Natural killer cell (primary cell): ENCODE results near the gene WSB1. TPM values are rescaled to one million over a fixed set of nuclear protein-coding genes. Genes with fewer than 3 reads are reported as not detected.

Source experiments
- ATAC-seq, 3 donors: fragments of 150-1000 bp in 2 of 3; fragments of 200-7000 bp in 1 of 3; cut with Tn5 transposase; 1 replicate in 1 of 3; 2 replicates in 2 of 3; pipeline ENCODE4 v1.10.0; 2021; ENCODE audit warnings: mild to moderate bottlenecking in 2 of 3, moderate library complexity in 2 of 3
- DNase-seq, 2 donors: peaks; one replicate each; pipeline versions ENCODE4 v3.0.0 to v3.0.0-alpha.2; 2013 to 2021; ENCODE audit warnings: mixed read lengths in 1 of 2
- H3K27ac ChIP-seq: one replicate; pipeline ENCODE4 v1.5.1; 2013; ENCODE audit warnings: mild to moderate bottlenecking, low read length
- H3K27me3 ChIP-seq: one replicate; pipeline ENCODE4 v1.6.1; 2013; ENCODE audit warnings: low read length; ENCODE audit not compliant: control insufficient read depth, insufficient read depth
- H3K36me3 ChIP-seq: one replicate; pipeline ENCODE4 v1.6.1; 2013; ENCODE audit warnings: low read length; ENCODE audit not compliant: control insufficient read depth, insufficient read depth
- H3K4me1 ChIP-seq: one replicate; pipeline ENCODE4 v1.6.1; 2013; ENCODE audit warnings: low read length; ENCODE audit not compliant: control insufficient read depth, insufficient read depth
- H3K4me3 ChIP-seq: one replicate; pipeline ENCODE4 v1.5.1; 2013; ENCODE audit warnings: low read length
- H3K9me3 ChIP-seq: one replicate; pipeline ENCODE4 v1.6.1; 2013; ENCODE audit warnings: low read length; ENCODE audit not compliant: control insufficient read depth, insufficient read depth
- H3K27ac Mint-ChIP-seq, 2 donors: one replicate each; pipeline ENCODE4 v1.8.0; 2022; ENCODE audit warnings: mild to moderate bottlenecking in 2 of 2, mixed read lengths in 2 of 2, moderate library complexity in 1 of 2
- H3K27me3 Mint-ChIP-seq, 2 donors: one replicate each; pipeline ENCODE4 v1.8.0; 2022; ENCODE audit warnings: low read depth in 2 of 2, mixed read lengths in 2 of 2
- H3K36me3 Mint-ChIP-seq: one replicate; pipeline ENCODE4 v1.8.0; 2022; ENCODE audit warnings: mixed read lengths
- H3K4me1 Mint-ChIP-seq, 2 donors: one replicate each; pipeline ENCODE4 v1.8.0; 2022; ENCODE audit warnings: mixed read lengths in 2 of 2
- H3K4me3 Mint-ChIP-seq: one replicate; pipeline ENCODE4 v1.8.0; 2022; ENCODE audit warnings: mild to moderate bottlenecking, moderate library complexity, mixed read lengths
- H3K9me3 Mint-ChIP-seq, 2 donors: one replicate each; pipeline ENCODE4 v1.8.0; 2022; ENCODE audit warnings: mixed read lengths in 2 of 2
- CTCF ChIP-seq: fragments of 200-600 bp; IDR thresholded peaks from one replicate; pipeline ENCODE4 v1.8.0; 2022; ENCODE audit warnings: antibody characterized with exemption
- WGBS: methylation state at CpG from one replicate; pipeline ENCODE4 v1.1.7; 2013; ENCODE audit warnings: missing lambda C conversion rate; ENCODE audit not compliant: insufficient coverage; 5-methylcytosine and 5-hydroxymethylcytosine counted together
- intact Hi-C: fragments of 100-400 bp; cut with micrococcal nuclease; formaldehyde crosslinking; loops from one replicate; pipeline ENCODE4 v1.14.2; 2022
- total RNA-seq, 4 donors: library from RNA; stranded (reverse); fragments of 120-200 nt in 1 of 4; gene quantifications; one replicate each; pipeline versions ENCODE4 v1.2.3 to v1.2.4, GENCODE V29; 2013 to 2022

The WSB1 gene
- total RNA-seq, 3 donors from 2014 or later (not counting 1 experiment from before 2014, with no cell fraction given): 124 to 205 (median 187) TPM

- Histone ChIP-seq H3K27ac (no peak overlapping the region), H3K4me1 (no peaks in the 10 kb centered on the region), H3K9me3 (no peaks in the 10 kb centered on the region), H3K4me3 (no peak overlapping the region), H3K27me3 (no peaks in the 10 kb centered on the region), H3K36me3 (peaks cover 32% of the 10 kb centered on the region)
- Mint-ChIP-seq H3K4me1 (peaks cover 14 to 30% of the 10 kb centered on the region in 2 donors), H3K36me3 (peaks cover 11% of the 10 kb centered on the region), H3K9me3 (no peaks in the 10 kb centered on the region), H3K4me3 (no peak overlapping the region), H3K27ac (peak overlapping the region; percentile 77 to 81), H3K27me3 (no peaks in the 10 kb centered on the region)
- 81% methylated on average over 4 of the region's 4 CpGs for WGBS
- ATAC-seq: no peak
- intact Hi-C loops: no loop called here
- no peak for TF ChIP-seq CTCF
- DNase-seq: no peak
Observed at GRCh38 chr17:27319541-27320221, 25.8 kb downstream of the WSB1 start.

- no peak overlapping the region for H3K27ac ChIP-seq
- 96% methylated on average over 4 of the region's 4 CpGs for WGBS
- Mint-ChIP-seq H3K4me3 (no peak overlapping the region), H3K27ac (peak overlapping the region; percentile 77 to 81), H3K27me3 (no peaks in the 10 kb centered on the region), H3K9me3 (no peaks in the 10 kb centered on the region), H3K36me3 (peaks cover 6% of the 10 kb centered on the region), H3K4me1 (peaks cover 14 to 29% of the 10 kb centered on the region in 2 donors)
- ATAC-seq (no peak), DNase-seq (no peak)
- no peaks in the 10 kb centered on the region for H3K9me3 ChIP-seq
- H3K27me3 ChIP-seq: no peaks in the 10 kb centered on the region
- H3K36me3 ChIP-seq: peaks cover 27% of the 10 kb centered on the region
- no peak for TF ChIP-seq CTCF
- intact Hi-C loops: no loop called here
- no peak overlapping the region for H3K4me3 ChIP-seq
- no peaks in the 10 kb centered on the region for H3K4me1 ChIP-seq
Observed at GRCh38 chr17:27320222-27320560, 26.3 kb downstream of the WSB1 start.

- no peak for ATAC-seq
- Histone ChIP-seq H3K4me1 (no peaks in the 10 kb centered on the region), H3K9me3 (no peaks in the 10 kb centered on the region), H3K4me3 (no peak overlapping the region), H3K27me3 (no peaks in the 10 kb centered on the region), H3K27ac (no peak overlapping the region), H3K36me3 (peaks cover 16% of the 10 kb centered on the region)
- no peak for DNase-seq
- no peaks in the 10 kb centered on the region for H3K27me3 Mint-ChIP-seq
- H3K4me1 Mint-ChIP-seq: peaks cover 14 to 23% of the 10 kb centered on the region in 2 donors
- 94% methylated on average over 2 of the region's 2 CpGs for WGBS
- no peak overlapping the region for H3K4me3 Mint-ChIP-seq
- no peak for TF ChIP-seq CTCF
- no peaks in the 10 kb centered on the region for H3K36me3 Mint-ChIP-seq
- intact Hi-C loops: no loop called here
- no peak overlapping the region for H3K27ac Mint-ChIP-seq
- no peaks in the 10 kb centered on the region for H3K9me3 Mint-ChIP-seq
Observed at GRCh38 chr17:27321372-27321771, 27.5 kb downstream of the WSB1 start.

- ATAC-seq (no peak), DNase-seq (no peak)
- Histone ChIP-seq H3K4me3 (no peak overlapping the region), H3K36me3 (peaks cover 9% of the 10 kb centered on the region), H3K27ac (no peak overlapping the region), H3K9me3 (no peaks in the 10 kb centered on the region), H3K4me1 (no peaks in the 10 kb centered on the region), H3K27me3 (no peaks in the 10 kb centered on the region)
- intact Hi-C loops: no loop called here
- WGBS: 94% methylated on average over 1 of the region's 1 CpG
- no peaks in the 10 kb centered on the region for H3K36me3 Mint-ChIP-seq
- TF ChIP-seq CTCF: no peak
- peaks cover 14 to 23% of the 10 kb centered on the region in 2 donors for H3K4me1 Mint-ChIP-seq
- H3K4me3 Mint-ChIP-seq: no peak overlapping the region
- H3K27ac Mint-ChIP-seq: no peak overlapping the region
- H3K27me3 Mint-ChIP-seq: no peaks in the 10 kb centered on the region
- H3K9me3 Mint-ChIP-seq: no peaks in the 10 kb centered on the region
Observed at GRCh38 chr17:27322026-27322425, 28.1 kb downstream of the WSB1 start.
